Retinal pigment epithelial cell (primary cell): ENCODE results near the gene EVA1A.

ENCODE experiments used
- DNase-seq: peaks from one replicate; pipeline ENCODE4 v3.0.0-alpha.2; 2010; ENCODE audit warnings: low read depth
- H3K4me3 ChIP-seq: 2 replicates; pipeline ENCODE4 v1.5.1; 2011; ENCODE audit warnings: mild to moderate bottlenecking, low read length, control low read depth, moderate library complexity
- TF ChIP-seq, protein P1 (sequence below): conservative IDR thresholded peaks from 2 replicates; pipeline ENCODE4 v1.5.1; 2011; ENCODE audit warnings: low read depth, low read length, control low read depth, inconsistent platforms

Gene EVA1A

DNA sequence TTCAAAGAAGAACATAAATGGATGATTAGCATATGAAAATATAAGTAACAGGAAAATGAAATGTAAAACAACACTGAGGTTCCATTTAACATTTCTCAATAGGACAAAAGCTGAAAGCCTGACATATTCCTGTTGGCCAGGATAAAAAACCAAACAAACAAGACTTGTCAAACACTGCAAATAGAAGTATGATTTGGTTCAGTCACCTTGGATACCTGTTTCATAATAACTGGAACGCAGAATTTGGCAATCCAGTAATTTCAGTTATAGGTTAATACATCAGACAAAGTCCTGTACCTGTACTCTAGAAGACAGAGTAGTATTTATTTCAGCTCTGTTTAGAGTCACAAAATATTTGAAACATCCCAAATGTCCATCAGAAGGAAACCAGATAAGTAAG is 16.5 kb upstream of the EVA1A start:
- no peak overlapping the region for H3K4me3 ChIP-seq
- TF ChIP-seq, protein P1, sequence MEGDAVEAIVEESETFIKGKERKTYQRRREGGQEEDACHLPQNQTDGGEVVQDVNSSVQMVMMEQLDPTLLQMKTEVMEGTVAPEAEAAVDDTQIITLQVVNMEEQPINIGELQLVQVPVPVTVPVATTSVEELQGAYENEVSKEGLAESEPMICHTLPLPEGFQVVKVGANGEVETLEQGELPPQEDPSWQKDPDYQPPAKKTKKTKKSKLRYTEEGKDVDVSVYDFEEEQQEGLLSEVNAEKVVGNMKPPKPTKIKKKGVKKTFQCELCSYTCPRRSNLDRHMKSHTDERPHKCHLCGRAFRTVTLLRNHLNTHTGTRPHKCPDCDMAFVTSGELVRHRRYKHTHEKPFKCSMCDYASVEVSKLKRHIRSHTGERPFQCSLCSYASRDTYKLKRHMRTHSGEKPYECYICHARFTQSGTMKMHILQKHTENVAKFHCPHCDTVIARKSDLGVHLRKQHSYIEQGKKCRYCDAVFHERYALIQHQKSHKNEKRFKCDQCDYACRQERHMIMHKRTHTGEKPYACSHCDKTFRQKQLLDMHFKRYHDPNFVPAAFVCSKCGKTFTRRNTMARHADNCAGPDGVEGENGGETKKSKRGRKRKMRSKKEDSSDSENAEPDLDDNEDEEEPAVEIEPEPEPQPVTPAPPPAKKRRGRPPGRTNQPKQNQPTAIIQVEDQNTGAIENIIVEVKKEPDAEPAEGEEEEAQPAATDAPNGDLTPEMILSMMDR, result no peak
- DNase-seq, result no peak

DNA sequence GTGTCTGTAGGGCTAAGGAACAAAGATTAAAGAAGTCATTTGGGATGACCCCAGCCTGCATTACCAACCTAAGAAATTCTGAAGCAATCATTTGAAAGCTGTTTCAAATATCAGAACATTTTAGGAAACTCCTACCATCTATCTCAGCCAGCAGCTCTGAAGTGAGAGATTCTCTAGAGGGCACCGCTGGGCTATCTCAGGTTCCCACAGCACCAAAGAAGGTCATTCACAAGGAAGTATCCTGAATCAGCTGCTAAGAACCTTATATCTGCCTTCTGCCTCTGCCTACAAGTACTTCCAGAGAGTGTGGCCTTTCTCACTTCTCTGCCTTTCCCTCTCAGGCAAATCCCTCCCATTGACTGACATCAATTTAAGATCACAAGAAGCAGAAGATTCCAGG is 13.4 kb upstream of the EVA1A start:
- no peak overlapping the region for H3K4me3 ChIP-seq
- DNase-seq, result no peak
- TF ChIP-seq, protein P1, result no peak

DNA sequence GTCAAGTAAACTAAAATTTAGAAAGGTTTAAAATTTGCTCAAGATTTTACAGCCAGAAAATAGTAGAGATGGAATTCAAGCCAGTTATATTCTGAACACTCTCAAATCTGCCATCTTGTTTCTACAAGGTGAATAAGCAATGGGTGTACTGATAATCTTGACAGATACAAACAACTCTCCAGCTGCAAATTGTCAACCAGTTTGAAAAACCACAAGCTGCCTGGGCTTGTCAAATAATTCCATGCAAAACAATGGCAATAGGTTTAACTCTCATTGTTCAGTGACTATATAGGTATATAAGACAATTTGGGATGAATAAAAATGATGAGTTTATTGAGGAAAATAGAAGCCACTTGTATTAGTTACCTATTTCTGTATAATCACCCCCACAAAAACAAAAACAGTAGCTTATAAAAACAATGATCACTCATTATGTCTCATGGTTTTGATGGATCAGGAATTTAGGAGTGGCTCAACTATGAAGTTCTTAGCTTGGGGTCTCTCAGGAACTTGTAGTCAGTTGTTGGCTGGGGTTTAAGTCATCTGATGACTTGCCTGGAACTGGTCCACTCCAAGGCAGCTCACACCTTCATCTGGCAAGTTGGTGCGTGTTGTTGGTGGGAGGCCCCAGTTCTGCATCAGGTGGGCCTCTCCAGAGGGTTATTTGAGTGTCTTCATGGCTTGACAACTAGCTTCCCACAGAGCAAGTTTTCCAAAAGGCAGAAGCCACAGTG is 12.6 kb upstream of the EVA1A start:
- TF ChIP-seq, protein P1, result no peak
- no peak overlapping the region for H3K4me3 ChIP-seq
- no peak for DNase-seq

DNA sequence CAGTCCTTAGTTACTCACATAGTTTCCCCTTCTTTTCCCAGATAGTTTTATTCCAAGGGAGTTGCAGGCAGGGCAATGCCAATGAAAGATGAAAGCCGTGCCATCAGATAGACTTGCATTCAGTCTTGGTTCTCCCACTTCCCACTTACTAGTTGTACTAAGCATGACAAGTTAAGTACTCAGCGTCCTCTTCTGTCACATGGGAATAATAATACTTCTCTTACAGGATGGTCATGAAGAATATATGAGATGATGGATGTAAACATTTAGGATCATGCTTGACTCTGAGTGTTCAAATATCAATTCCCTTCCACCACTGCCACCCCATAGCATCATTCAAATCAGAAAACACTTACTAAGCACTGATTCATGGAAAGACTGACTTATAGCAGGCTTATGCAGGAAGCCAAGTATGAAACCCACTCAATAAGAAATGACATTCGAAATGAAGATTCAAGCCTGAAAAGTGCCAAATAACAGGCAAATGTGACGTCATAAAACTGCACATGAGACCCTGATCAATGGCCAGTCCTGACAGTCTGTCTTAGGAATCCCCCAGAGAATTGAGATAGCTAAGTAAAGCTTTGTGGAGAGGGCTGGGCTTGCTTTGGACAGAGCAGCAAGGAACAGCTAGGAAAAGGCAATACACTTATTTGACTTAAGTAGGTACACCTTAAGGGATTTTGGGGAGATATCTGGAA is 11.1 kb upstream of the EVA1A start:
- TF ChIP-seq, protein P1, result no peak
- no peak for DNase-seq
- H3K4me3 ChIP-seq, result no peak overlapping the region

DNA sequence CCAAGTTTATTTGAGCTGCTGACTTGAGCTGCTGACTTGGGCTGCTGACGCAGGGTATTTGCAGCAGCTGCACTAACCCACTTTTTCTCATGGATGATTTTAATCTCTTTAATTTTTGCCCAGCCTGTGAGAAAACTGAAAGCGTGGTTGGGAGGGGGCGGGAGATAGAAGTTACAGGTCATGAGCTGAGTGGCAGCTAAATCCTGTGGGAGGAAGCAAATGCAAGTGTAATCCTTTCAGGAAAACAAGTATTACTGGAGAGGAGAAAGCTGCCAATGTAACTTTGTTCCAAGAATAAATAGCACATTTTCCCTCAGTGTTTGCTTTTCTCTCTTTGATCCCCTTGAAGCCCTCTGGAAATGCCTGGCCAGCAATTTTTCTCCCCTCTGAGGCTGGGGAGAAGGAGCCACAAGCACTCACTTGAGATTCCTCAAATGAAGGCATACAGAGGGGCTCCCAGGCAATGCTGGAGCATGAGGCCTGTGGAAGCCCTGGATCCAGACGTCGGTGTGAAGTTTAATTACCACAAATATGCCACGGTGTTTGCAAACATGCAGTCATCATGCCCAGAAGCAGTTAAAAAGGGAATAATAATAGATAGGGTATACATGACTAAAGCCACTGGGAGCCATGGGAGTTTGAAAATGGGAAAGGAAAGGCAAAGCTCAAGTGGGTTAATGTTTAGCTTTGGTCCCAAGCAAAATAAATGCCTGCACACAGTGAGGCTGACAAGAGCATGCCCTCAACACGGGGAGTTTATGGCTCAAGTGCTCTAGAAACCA is 10.4 kb upstream of the EVA1A start:
- TF ChIP-seq, protein P1, result no peak
- DNase-seq, result peak; percentile 99
- no peak overlapping the region for H3K4me3 ChIP-seq

DNA sequence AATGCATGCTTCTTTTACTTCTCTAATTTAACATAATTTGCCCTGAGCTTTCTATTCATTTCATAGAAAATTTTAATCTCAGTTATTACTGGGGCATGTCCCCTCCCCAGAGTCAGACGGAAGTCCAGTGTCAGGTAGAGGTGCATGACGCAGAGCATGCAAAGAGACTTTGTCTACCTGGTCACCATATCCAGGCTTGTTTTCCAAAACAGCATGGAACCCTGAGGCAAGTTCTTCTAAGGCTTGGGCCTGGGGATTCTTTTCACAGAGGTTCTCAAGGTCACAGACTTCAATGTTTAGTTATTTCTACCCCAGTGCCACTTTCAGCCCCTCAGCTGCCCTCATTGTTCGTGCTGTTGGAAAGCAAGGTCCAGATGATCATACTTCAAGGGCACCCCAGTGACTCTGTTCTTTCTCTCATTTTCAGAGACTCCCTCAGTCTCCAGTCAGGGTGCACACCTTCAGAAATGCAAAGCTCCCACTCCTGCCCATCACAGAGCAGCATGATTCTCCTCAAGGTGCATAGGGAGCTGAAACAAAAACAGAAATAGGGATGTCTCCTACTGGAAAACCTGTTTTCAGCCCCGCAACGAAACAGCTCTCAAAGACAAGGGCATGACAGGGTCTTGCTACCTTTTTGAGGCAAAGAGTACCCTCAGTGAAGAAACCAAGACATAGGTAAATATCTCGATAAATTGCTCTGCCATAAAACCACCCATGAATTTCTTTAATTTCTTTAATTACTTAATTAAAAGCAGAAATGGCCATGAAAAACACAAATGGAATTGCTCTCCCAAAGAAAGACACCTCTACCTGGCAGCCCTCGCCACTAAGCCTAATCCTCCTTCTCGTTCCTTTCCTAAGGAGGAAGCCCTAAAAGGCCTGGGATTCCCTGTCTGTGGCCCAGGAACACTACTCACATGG is 9.5 kb upstream of the EVA1A start:
- TF ChIP-seq, protein P1, result no peak
- H3K4me3 ChIP-seq, result no peak overlapping the region
- DNase-seq, result no peak
